COR-L47 (cell line): Measurements from ENCODE around the gene ROBO2.

Experiments used
- DNase-seq: peaks from one replicate; lab custom pipeline; 2025; lab: John Stamatoyannopoulos, UW

Gene ROBO2

GRCh38 chr3:77684115-77684514 is 644.2 kb downstream of the ROBO2 start:
- no peak for DNase-seq

- no peak for DNase-seq
Observed at GRCh38 chr3:77685713-77686112, 645.8 kb downstream of the ROBO2 start.

GRCh38 chr3:77686560-77686959 is 646.7 kb downstream of the ROBO2 start:
- peak; percentile 15 for DNase-seq

- DNase-seq: no peak
Observed at GRCh38 chr3:77687545-77687944, 647.6 kb downstream of the ROBO2 start.

GRCh38 chr3:77690284-77690845 is 650.5 kb downstream of the ROBO2 start:
- DNase-seq: no peak

GRCh38 chr3:77693147-77693546 is 653.2 kb downstream of the ROBO2 start:
- DNase-seq: no peak

GRCh38 chr3:77699125-77699691 is 659.3 kb downstream of the ROBO2 start:
- no peak for DNase-seq
